Fibroblast of mammary gland (primary cell): ENCODE data around the gene DNAJC10.
"Not testable (repeated sequence)": the region's sequence is repeated elsewhere in the genome, so short reads cannot be mapped to it uniquely, and the experiment has no call there.

ENCODE experiments used
- DNase-seq: peaks from one replicate; pipeline ENCODE4 v3.0.0-alpha.2; 2010; ENCODE audit warnings: low read depth
- H3K4me3 ChIP-seq: 2 replicates; pipeline ENCODE4 v1.5.1; 2011; ENCODE audit warnings: low read depth, mild to moderate bottlenecking, low read length, moderate library complexity; ENCODE audit not compliant: control insufficient read depth
- TF ChIP-seq, protein P1 (sequence below): conservative IDR thresholded peaks from 2 replicates; pipeline ENCODE4 v1.5.1; 2011; ENCODE audit warnings: low read depth, low read length, inconsistent platforms; ENCODE audit not compliant: control insufficient read depth, insufficient read depth

The DNAJC10 gene

DNA sequence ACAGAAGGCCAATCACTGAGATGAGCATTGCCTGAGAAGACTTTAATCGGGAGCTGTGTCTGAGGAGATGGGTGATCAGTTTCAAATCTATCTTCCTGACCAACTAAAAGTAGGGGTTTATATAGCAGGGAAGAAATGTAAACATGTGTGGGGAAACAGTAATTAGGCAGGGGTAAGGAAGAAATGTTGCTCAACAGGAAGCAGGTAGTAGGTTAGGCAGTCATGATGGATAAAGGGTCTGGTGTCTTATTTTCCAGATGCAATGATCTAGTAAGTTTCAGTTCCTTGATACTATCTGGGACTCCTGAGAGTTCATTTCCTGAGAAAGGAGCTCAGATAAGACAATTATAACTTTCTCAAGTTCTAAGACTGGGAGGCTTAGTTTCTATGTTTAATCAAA, 33.8 kb upstream of the DNAJC10 start:
- no peak overlapping the region for H3K4me3 ChIP-seq
- no peak for DNase-seq
- TF ChIP-seq, protein P1, sequence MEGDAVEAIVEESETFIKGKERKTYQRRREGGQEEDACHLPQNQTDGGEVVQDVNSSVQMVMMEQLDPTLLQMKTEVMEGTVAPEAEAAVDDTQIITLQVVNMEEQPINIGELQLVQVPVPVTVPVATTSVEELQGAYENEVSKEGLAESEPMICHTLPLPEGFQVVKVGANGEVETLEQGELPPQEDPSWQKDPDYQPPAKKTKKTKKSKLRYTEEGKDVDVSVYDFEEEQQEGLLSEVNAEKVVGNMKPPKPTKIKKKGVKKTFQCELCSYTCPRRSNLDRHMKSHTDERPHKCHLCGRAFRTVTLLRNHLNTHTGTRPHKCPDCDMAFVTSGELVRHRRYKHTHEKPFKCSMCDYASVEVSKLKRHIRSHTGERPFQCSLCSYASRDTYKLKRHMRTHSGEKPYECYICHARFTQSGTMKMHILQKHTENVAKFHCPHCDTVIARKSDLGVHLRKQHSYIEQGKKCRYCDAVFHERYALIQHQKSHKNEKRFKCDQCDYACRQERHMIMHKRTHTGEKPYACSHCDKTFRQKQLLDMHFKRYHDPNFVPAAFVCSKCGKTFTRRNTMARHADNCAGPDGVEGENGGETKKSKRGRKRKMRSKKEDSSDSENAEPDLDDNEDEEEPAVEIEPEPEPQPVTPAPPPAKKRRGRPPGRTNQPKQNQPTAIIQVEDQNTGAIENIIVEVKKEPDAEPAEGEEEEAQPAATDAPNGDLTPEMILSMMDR, result no peak

DNA sequence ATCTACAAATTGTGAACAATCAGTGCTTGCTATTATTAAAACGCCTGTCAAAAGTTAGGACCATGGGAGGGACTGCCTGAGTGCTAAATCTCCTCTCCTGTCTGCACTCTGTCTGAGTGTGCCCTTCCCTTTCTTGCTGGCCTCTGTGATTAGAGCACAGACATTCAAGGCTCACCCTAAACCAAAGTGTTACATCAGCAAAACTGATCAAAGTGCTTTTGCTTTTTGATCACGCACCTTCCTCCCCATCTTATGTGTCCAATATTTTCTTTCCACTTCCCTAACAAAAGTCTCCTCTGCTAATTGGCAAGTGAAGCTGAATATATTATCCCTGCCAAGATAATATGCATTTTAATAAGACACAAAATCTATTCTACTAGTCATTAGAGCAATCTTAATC, 30.5 kb upstream of the DNAJC10 start:
- DNase-seq, result no peak
- no peak overlapping the region for H3K4me3 ChIP-seq
- TF ChIP-seq, protein P1, result no peak

DNA sequence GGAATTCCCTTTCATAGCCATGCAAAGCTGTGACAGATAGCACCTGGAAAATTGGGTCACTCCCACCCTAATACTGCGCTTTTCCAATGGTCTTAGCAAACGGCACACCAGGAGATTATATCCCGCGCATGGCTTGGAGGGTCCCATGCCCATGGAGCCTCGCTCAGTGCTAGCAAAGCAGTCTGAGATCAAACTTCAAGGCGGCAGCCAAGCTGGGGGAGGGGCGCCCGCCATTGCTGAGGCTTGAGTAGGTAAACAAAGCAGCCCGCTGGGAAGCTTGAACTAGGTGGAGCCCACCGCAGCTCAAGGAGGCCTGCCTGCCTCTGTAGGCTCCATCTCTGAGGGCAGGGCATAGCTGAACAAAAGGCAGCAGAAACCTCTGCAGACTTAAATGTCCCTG, 29.3 kb upstream of the DNAJC10 start:
- H3K4me3 ChIP-seq, DNase-seq: not testable (repeated sequence)

DNA sequence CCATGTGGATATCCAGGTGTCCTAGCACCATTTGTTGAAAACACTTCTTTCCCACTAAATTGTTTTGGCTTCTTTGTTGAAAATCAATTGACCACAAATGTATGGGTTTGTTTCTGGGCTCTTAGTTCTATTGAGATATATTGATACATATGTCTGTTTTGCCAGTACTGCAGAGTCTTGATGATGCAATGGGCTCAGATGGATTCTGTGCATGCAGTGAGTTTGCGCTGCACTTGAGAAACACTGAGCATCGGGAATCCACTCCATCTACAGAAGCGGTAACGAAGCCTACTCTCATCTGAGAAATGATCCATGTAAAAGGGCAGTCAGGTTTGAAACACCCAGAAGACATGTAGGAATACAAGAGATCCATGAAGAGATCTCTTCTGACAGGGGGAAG, 21.9 kb upstream of the DNAJC10 start:
- no peak for DNase-seq
- TF ChIP-seq, protein P1, result no peak
- H3K4me3 ChIP-seq, result no peak overlapping the region

DNA sequence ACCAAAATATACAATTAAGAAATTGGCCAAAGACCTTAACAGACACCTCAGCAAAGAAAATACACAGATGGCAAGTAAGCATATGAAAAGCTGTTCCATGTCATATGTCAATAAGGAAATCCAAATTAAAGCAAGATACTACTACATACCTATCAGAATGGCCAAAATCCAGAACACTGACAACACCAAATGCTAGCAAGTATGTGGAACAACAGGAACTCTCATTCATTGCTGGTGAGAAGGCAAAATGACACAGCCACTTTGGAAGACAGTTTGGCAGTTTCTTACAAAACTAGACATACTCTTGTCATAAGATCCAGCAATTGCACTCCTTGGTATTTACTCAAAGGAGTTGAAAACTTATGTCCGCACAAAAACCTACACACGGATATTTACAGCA, 20.3 kb upstream of the DNAJC10 start:
- no peak overlapping the region for H3K4me3 ChIP-seq
- TF ChIP-seq, protein P1, result no peak

DNA sequence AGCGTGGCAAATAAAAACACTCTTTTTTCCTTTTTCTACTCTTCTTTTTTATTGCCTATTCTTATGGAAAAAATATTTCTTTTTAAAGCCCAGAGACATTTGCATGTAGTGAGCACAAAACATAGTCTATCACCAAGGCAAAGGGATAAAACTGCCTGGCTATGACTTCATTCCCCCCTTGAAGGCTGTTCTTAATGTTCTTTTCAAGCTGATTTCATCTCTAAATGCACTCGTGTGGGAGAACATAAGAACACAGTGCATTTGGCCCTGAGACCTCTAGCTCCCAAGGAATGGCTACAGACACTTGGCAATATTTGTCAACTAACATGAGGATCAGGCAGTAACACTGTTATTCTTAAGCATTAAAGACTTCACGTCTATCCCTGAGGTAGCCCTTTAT, 17.4 kb upstream of the DNAJC10 start:
- TF ChIP-seq, protein P1, result no peak
- H3K4me3 ChIP-seq, result no peak overlapping the region
- DNase-seq, result no peak

More for the DNA sequence above, 20.3 kb upstream of the DNAJC10 start:
- no peak for DNase-seq

DNA sequence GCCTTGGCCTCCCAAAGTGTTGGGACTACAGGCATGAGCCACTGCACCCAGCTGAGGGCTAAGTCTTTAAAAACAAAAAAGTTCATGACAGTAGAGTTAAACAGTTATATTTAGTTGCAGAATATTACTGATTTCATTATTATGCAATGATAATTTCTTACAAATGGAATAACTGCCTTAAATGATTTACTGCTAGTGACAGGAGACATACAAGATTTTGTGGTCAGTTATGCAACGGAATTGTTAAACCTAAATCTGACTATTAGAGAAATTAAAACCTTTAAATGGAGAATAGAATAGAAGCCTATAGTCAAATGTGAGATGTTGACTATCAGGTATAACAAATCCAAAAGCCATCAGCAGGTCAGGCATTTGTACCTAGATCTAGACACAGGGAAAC, 10.3 kb upstream of the DNAJC10 start:
- TF ChIP-seq, protein P1, result no peak
- DNase-seq, result no peak
- no peak overlapping the region for H3K4me3 ChIP-seq
